Chondrocyte (in vitro differentiated cells): ENCODE measurements around the gene TARP.

Experiments
- DNase-seq: peaks from one replicate; pipeline ENCODE4 v3.0.0; 2021; ENCODE audit warnings: mixed read lengths, low spot score
- H3K27ac Mint-ChIP-seq: one replicate; pipeline ENCODE4 v1.8.0; 2021; ENCODE audit warnings: mild to moderate bottlenecking, moderate library complexity, mixed read lengths; ENCODE audit not compliant: unreplicated experiment
- H3K27me3 Mint-ChIP-seq: 2 replicates; pipeline ENCODE4 v1.8.0; 2021; ENCODE audit warnings: low read depth, mixed read lengths
- H3K36me3 Mint-ChIP-seq: 2 replicates; pipeline ENCODE4 v1.8.0; 2021; ENCODE audit warnings: low read depth, mixed read lengths
- H3K4me1 Mint-ChIP-seq: 2 replicates; pipeline ENCODE4 v1.8.0; 2021; ENCODE audit warnings: low read depth, mild to moderate bottlenecking, mixed read lengths
- H3K4me3 Mint-ChIP-seq: one replicate; pipeline ENCODE4 v1.8.0; 2021; ENCODE audit warnings: mild to moderate bottlenecking, moderate library complexity, mixed read lengths; ENCODE audit not compliant: unreplicated experiment
- H3K9me3 Mint-ChIP-seq: 2 replicates; pipeline ENCODE4 v1.8.0; 2021; ENCODE audit warnings: low read depth, mixed read lengths
- TF ChIP-seq, protein P1 (sequence below): fragments of 200-600 bp; sonication (generic); IDR thresholded peaks from 2 replicates; pipeline ENCODE4 v1.5.0; 2021; ENCODE audit warnings: antibody characterized with exemption, mild to moderate bottlenecking, moderate library complexity

TARP gene

DNA sequence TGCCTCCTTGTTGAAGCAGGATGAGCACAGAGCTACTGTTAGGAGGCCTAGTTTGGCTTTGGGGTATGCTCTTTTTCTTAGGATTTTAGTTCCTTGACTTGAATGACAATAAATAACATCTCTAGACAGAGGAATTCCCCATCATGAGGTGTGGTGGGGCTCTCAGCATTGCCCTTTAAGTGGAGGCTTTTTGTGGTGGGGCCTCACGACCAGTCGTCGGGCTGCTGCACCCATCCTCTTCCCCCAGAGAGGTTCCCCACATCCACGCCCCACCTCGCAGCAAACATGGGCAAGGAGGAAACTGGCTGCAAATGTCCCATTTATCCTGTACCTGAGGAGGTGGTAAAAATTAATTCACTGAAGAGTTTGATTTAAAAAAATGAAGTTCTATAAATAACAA, 36.1 kb upstream of the TARP start:
- TF ChIP-seq, protein P1, sequence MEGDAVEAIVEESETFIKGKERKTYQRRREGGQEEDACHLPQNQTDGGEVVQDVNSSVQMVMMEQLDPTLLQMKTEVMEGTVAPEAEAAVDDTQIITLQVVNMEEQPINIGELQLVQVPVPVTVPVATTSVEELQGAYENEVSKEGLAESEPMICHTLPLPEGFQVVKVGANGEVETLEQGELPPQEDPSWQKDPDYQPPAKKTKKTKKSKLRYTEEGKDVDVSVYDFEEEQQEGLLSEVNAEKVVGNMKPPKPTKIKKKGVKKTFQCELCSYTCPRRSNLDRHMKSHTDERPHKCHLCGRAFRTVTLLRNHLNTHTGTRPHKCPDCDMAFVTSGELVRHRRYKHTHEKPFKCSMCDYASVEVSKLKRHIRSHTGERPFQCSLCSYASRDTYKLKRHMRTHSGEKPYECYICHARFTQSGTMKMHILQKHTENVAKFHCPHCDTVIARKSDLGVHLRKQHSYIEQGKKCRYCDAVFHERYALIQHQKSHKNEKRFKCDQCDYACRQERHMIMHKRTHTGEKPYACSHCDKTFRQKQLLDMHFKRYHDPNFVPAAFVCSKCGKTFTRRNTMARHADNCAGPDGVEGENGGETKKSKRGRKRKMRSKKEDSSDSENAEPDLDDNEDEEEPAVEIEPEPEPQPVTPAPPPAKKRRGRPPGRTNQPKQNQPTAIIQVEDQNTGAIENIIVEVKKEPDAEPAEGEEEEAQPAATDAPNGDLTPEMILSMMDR, result no peak
- DNase-seq, result no peak
- Mint-ChIP-seq H3K27ac (no peak overlapping the region), H3K27me3 (peaks cover 7% of the 10 kb centered on the region), H3K9me3 (peaks cover 5% of the 10 kb centered on the region), H3K4me1 (no peaks in the 10 kb centered on the region), H3K4me3 (no peak overlapping the region), H3K36me3 (no peaks in the 10 kb centered on the region)

DNA sequence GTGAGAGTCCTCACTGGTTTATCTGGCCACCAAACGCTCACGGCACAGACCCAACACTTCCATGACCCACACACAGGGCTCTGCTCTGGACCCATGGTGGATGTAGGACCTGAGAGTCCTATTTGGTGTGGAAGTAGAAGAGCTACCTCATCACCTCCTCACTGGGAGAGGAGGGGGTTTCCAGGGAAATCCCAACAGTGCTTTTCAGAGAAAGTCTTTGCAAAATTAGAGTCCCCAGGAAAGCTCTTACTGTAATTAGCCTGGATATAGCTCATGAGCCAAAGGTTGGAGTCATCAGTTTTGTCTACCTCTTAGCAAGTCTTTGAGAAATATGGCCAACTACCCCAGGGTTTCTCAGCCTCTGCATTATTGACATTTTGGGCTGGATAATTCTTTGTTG, 34.7 kb upstream of the TARP start:
- Mint-ChIP-seq H3K27me3 (peaks cover 12% of the 10 kb centered on the region), H3K9me3 (peaks cover 5% of the 10 kb centered on the region), H3K36me3 (no peaks in the 10 kb centered on the region), H3K4me1 (no peaks in the 10 kb centered on the region), H3K27ac (no peak overlapping the region), H3K4me3 (no peak overlapping the region)
- no peak for DNase-seq
- TF ChIP-seq, protein P1, result no peak

DNA sequence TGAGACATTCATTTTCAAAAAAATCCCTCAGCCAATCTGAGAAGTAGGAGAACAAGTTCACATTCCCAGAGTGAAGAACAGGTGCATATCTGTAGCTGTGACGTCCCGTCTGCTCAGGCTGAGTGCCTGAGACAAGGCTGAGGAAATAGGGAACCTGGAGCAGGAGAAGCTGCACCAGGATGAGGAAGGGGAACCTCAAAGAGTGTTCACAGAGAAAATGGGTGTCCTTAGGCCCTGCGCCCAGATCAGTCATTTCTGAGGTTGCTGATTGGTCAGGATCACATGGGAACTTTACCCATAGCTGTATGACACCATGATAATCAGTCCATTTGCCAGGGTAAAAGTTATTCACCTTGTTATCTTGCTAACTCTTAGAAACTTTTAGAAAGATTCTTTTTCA, 34.2 kb upstream of the TARP start:
- no peak overlapping the region for H3K27ac Mint-ChIP-seq
- H3K4me1 Mint-ChIP-seq, result no peaks in the 10 kb centered on the region
- peaks cover 13% of the 10 kb centered on the region for H3K27me3 Mint-ChIP-seq
- DNase-seq, result no peak
- no peaks in the 10 kb centered on the region for H3K36me3 Mint-ChIP-seq
- H3K4me3 Mint-ChIP-seq, result no peak overlapping the region
- TF ChIP-seq, protein P1, result no peak
- peaks cover 5% of the 10 kb centered on the region for H3K9me3 Mint-ChIP-seq

DNA sequence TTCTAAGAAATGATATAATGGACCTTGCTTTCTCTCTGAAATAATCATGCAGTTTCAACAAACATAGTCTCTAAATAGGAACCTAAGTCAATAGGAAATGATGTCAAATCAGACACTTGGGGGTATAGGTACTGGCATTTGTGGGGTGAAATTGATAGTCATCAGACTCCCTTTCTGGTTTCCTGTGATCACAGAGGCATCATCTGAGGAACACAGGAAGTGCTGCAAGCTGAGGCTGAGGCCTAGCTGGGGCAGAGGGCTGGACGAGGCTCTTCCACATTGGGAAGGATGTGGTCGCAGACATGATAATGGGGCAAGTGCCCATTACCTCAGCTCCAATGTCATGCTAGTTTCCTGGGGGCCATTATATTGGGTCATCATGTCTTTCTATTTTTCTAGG, 33.5 kb upstream of the TARP start:
- no peak for DNase-seq
- no peaks in the 10 kb centered on the region for H3K4me1 Mint-ChIP-seq
- peaks cover 16% of the 10 kb centered on the region for H3K27me3 Mint-ChIP-seq
- TF ChIP-seq, protein P1, result no peak
- no peaks in the 10 kb centered on the region for H3K36me3 Mint-ChIP-seq
- no peak overlapping the region for H3K4me3 Mint-ChIP-seq
- no peak overlapping the region for H3K27ac Mint-ChIP-seq
- H3K9me3 Mint-ChIP-seq, result peaks cover 5% of the 10 kb centered on the region

DNA sequence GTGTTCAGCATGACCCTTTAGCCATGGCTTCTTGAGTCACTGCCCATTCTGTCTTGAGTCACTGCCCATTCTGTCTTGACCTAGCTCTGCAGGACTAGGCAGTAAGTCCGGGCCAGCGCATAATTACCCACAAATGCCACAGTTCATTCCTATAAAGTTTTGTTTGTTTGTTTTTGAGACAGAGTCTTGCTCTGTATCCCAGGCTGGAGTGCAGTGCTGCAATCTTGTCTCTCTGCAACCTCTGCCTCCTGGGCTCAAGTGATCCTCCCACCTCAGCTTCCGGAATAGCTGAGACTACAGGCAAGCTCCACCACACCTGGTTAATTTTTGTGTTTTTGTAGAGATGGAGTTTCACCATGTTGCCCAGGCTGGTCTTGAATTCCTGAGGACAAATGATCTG, 32.7 kb upstream of the TARP start:
- Mint-ChIP-seq H3K9me3 (peaks cover 5% of the 10 kb centered on the region), H3K27me3 (peaks cover 19% of the 10 kb centered on the region), H3K4me1 (no peaks in the 10 kb centered on the region), H3K4me3 (no peak overlapping the region), H3K36me3 (no peaks in the 10 kb centered on the region), H3K27ac (no peak overlapping the region)
- no peak for DNase-seq
- TF ChIP-seq, protein P1, result no peak
